BLaER1 (cell line): ENCODE measurements around the gene SCLY.
A peak's percentile ranks its signal among the peaks of the same experiment; 100 is the strongest.
"Not testable (repeated sequence)": the region's sequence is repeated elsewhere in the genome, so short reads cannot be mapped to it uniquely, and the experiment has no call there.

Experiments used
- H3K27ac ChIP-seq: shearing (Covaris generic); formaldehyde crosslinking; 2 replicates; pipeline ENCODE4 v1.8.1; 2022
- H3K27me3 ChIP-seq: shearing (Covaris generic); formaldehyde crosslinking; 2 replicates; pipeline ENCODE4 v1.8.1; 2022
- H3K36me3 ChIP-seq: shearing (Covaris generic); formaldehyde crosslinking; 2 replicates; pipeline ENCODE4 v1.8.1; 2022
- H3K4me1 ChIP-seq: shearing (Covaris generic); formaldehyde crosslinking; 2 replicates; pipeline ENCODE4 v1.8.1; 2022
- H3K4me2 ChIP-seq: shearing (Covaris generic); formaldehyde crosslinking; 2 replicates; pipeline ENCODE4 v1.8.1; 2022
- H3K4me3 ChIP-seq: shearing (Covaris generic); formaldehyde crosslinking; 2 replicates; pipeline ENCODE4 v1.8.1; 2022
- H3K9ac ChIP-seq: shearing (Covaris generic); formaldehyde crosslinking; 2 replicates; pipeline ENCODE4 v1.8.1; 2022
- H3K9me3 ChIP-seq: shearing (Covaris generic); formaldehyde crosslinking; 2 replicates; pipeline ENCODE4 v1.8.1; 2022
- H4K20me1 ChIP-seq: shearing (Covaris generic); formaldehyde crosslinking; 2 replicates; pipeline ENCODE4 v1.8.1; 2022
- Cebpa-rat ChIP-seq: shearing (Covaris generic); IDR thresholded peaks from 2 replicates; pipeline ENCODE4 v1.8.1; 2022

The SCLY gene

GRCh38 chr2:238106698-238107524 is 46.1 kb downstream of the SCLY start:
- TF ChIP-seq Cebpa-rat: no peak
- Histone ChIP-seq H3K27me3 (no peaks in the 10 kb centered on the region), H3K9me3 (peaks cover 20% of the 10 kb centered on the region), H3K4me1 (peaks cover 79% of the 10 kb centered on the region), H3K4me3 (peak overlapping the region; percentile 48), H3K36me3 (no peaks in the 10 kb centered on the region), H3K9ac (peak overlapping the region; percentile 68), H3K27ac (peak overlapping the region; percentile 88), H4K20me1 (no peaks in the 10 kb centered on the region), H3K4me2 (peak overlapping the region; percentile 97)

DNA sequence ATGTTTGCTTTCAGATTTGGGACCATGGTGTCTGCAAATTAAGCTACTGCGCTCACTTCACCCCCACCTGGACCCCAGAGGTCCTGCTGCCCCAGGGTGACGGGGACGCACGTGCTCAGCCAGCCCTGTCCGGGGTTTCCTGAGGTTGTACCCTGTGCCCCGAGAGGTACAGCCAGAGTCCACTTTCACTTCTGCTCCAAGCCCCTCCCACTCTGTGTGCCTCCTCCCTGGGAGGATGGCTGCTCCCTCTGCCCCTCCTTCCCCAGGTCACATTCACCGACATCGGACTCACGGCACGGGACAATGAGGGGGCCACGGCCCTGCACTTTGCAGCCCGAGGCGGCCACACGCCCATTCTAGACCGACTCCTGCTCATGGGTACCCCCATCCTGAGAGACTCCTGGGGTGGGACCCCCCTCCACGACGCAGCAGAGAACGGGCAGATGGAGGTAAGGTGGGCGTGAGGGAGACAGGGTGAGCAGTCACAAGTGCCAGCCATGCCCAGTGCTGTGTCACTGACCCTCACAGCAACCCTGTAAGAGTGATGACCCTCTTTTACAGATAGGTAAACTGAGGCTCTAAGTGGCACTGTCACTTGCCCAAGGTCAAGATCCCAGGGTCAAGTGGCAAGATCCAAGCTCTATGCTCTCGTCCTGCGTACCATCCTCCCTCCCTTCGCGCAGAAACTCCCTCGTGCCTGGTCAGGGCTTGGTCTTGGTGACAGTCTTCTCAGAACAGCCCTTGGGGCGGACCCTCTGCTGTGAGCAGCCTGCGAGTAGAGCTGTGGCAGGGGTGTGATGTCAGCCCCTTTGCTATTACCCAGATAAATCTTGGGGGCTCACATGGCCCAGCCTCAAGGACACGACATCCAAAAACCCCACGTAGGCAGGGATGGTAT is 47.0 kb downstream of the SCLY start:
- Histone ChIP-seq H4K20me1 (no peaks in the 10 kb centered on the region), H3K9ac (peak overlapping the region; percentile 68), H3K4me3 (peak overlapping the region; percentile 48), H3K4me2 (peak overlapping the region; percentile 97), H3K36me3 (no peaks in the 10 kb centered on the region), H3K9me3 (peaks cover 23% of the 10 kb centered on the region), H3K27me3 (no peaks in the 10 kb centered on the region), H3K4me1 (peaks cover 71% of the 10 kb centered on the region), H3K27ac (peak overlapping the region; percentile 88)
- TF ChIP-seq Cebpa-rat: no peak

GRCh38 chr2:238108423-238109183 is 47.8 kb downstream of the SCLY start:
- H3K4me3 ChIP-seq: peak overlapping the region; percentile 48
- peak overlapping the region; percentile 54 for H3K9ac ChIP-seq
- no peak for TF ChIP-seq Cebpa-rat
- no peaks in the 10 kb centered on the region for H3K36me3 ChIP-seq
- no peaks in the 10 kb centered on the region for H4K20me1 ChIP-seq
- H3K27ac ChIP-seq: peak overlapping the region; percentile 88
- no peaks in the 10 kb centered on the region for H3K27me3 ChIP-seq
- peaks cover 25% of the 10 kb centered on the region for H3K9me3 ChIP-seq
- H3K4me2 ChIP-seq: peak overlapping the region; percentile 97
- peaks cover 65% of the 10 kb centered on the region for H3K4me1 ChIP-seq

DNA sequence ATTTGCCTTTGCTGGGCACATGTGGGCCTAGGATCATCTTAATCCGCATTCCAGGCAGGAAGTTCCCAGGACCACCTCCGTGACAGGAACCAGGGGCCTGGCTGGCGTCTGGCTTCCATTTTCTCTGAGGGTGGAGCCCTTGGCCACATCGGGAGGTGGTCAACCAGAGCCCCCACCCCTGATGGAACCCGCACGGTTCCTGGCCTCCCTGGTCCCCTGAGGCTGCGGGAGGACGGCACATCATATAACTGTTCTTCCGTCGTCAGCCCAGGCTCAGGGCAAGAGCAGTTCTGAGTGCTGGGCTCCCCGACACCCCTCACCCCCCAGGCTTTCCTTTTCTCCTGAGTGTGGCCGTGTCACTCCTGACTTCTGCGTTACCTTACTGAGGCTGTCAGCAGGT is 52.8 kb downstream of the SCLY start:
- Histone ChIP-seq H3K27me3 (no peaks in the 10 kb centered on the region), H3K4me1 (peaks cover 51% of the 10 kb centered on the region), H3K9me3 (peaks cover 25% of the 10 kb centered on the region), H3K9ac (peak overlapping the region; percentile 54; the same call in 1 of the 2 replicates), H3K27ac (peak overlapping the region; percentile 56; the same call in 1 of the 2 replicates), H3K4me2 (peak overlapping the region; percentile 83), H3K4me3 (no peak overlapping the region), H3K36me3 (no peaks in the 10 kb centered on the region), H4K20me1 (no peaks in the 10 kb centered on the region)
- TF ChIP-seq Cebpa-rat: no peak

- no peaks in the 10 kb centered on the region for H3K36me3 ChIP-seq
- peak overlapping the region; percentile 56 for H3K27ac ChIP-seq
- H3K9me3 ChIP-seq: peaks cover 25% of the 10 kb centered on the region
- H4K20me1 ChIP-seq: no peaks in the 10 kb centered on the region
- peak overlapping the region; percentile 43 for H3K4me3 ChIP-seq
- peak overlapping the region; percentile 83 for H3K4me2 ChIP-seq
- no peaks in the 10 kb centered on the region for H3K27me3 ChIP-seq
- H3K4me1 ChIP-seq: peaks cover 43% of the 10 kb centered on the region
- peak overlapping the region; percentile 54 for H3K9ac ChIP-seq
- TF ChIP-seq Cebpa-rat: no peak
Measured at GRCh38 chr2:238114331-238114841, 53.6 kb downstream of the SCLY start.

GRCh38 chr2:238114851-238115660 is 54.3 kb downstream of the SCLY start:
- H3K9me3 ChIP-seq: peaks cover 20% of the 10 kb centered on the region
- peak overlapping the region; percentile 83 for H3K4me2 ChIP-seq
- peaks cover 45% of the 10 kb centered on the region for H3K4me1 ChIP-seq
- no peaks in the 10 kb centered on the region for H3K36me3 ChIP-seq
- peak overlapping the region; percentile 56 for H3K27ac ChIP-seq
- TF ChIP-seq Cebpa-rat: no peak
- H3K4me3 ChIP-seq: peak overlapping the region; percentile 43; the same call in 1 of the 2 replicates
- no peaks in the 10 kb centered on the region for H3K27me3 ChIP-seq
- H3K9ac ChIP-seq: peak overlapping the region; percentile 54
- no peaks in the 10 kb centered on the region for H4K20me1 ChIP-seq

DNA sequence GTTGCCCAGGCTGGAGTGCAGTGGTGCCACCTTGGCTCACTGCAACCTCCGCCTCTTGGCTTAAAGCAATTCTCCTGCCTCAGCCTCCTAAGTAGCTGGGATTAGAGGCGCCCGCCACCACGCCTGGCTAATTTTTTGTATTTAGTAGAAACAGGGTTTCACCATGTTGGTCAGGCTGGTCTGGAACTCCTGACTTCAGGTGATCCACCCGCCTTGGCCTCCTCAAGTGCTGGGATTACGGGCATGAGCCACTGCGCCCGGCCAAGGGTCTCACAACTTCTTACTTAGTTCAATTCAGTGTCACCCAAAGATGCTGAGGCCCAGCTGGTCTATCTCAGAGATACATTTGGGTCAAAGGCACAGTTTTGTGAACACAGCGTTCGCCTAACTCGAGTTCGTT is 54.9 kb downstream of the SCLY start:
- H3K4me3 ChIP-seq, H3K27me3 ChIP-seq, H4K20me1 ChIP-seq, H3K36me3 ChIP-seq, H3K9ac ChIP-seq: not testable (repeated sequence)
- Histone ChIP-seq H3K4me1 (peaks cover 52% of the 10 kb centered on the region), H3K27ac (peak overlapping the region; percentile 56; the same call in 1 of the 2 replicates), H3K4me2 (peak overlapping the region; percentile 83), H3K9me3 (peaks cover 13% of the 10 kb centered on the region)

- no peak overlapping the region for H3K9ac ChIP-seq
- H3K36me3 ChIP-seq: no peaks in the 10 kb centered on the region
- peaks cover 5% of the 10 kb centered on the region for H3K9me3 ChIP-seq
- no peak for TF ChIP-seq Cebpa-rat
- peaks cover 57% of the 10 kb centered on the region for H3K4me1 ChIP-seq
- peak overlapping the region; percentile 39 for H3K27ac ChIP-seq
- no peaks in the 10 kb centered on the region for H4K20me1 ChIP-seq
- peak overlapping the region; percentile 83 for H3K4me2 ChIP-seq
- no peak overlapping the region for H3K4me3 ChIP-seq
- no peaks in the 10 kb centered on the region for H3K27me3 ChIP-seq
Measured at GRCh38 chr2:238116298-238117198, 55.7 kb downstream of the SCLY start.
